ENCODE data around the gene CNTFR.

CNTFR gene

DNA sequence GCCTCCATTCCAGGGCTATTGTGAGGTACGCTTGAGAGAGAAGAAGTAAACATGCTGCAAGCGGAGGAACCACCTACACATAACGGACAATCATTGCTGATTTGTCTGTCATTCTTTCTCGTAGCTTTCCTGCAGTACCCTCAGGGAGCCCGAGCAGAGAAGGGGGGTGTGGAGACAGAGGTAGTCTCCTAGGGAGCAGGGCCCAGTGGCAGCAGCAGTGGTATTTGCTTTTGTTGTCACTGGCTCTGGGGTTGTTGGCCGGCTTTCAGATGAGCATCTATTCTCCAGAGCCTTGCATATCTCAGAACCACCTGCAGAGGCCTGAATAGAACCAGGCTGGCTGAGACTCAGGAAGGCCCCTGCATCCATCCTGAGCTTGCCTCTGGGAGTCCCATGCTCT is 86.6 kb downstream of the CNTFR start:
- WGBS: 84% methylated on average over 6 of the region's 6 CpGs
- Histone ChIP-seq H3K9me3 (ENCODE audit: control insufficient read depth, low read length) (no peaks in the 10 kb centered on the region), H3K4me2 (ENCODE audit: low read length, poor library complexity, severe bottlenecking) (no peak overlapping the region)

DNA sequence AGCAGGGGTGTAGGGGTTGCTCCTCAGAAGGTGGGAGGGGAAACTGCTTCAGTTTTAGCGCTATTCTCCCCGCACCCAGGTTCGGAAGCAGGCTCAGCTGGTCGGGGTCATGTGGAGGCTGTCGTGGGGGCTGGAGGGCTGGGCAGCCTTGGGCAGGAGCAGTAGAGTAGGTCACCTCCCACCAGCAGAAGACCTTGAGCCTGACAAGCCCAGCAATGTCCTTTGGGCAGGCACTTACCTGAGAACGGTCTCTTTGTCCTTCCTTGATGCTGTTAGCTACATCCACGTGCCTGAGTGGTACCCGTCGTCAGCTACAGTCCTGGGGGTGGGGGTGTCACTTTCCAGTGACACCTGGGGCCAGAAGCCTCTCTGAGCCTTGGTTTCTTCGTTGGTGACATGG is 87.1 kb downstream of the CNTFR start:
- Histone ChIP-seq H3K27ac (ENCODE audit: low read length, poor library complexity, severe bottlenecking) (no peak overlapping the region), H3K9me3 (ENCODE audit: control insufficient read depth, low read length) (no peaks in the 10 kb centered on the region), H2BK5ac (ENCODE audit: low read depth, low read length, poor library complexity, severe bottlenecking) (no peak overlapping the region), H4K91ac (ENCODE audit: low read length) (no peak overlapping the region), H3K9ac (ENCODE audit: low read length) (no peak overlapping the region), H2AK5ac (ENCODE audit: low read length, severe bottlenecking) (no peak overlapping the region), H3K36me3 (ENCODE audit: control insufficient read depth in 1 of 2, insufficient read depth in 2 of 2, low read depth in 1 of 2, low read length in 2 of 2) (no peaks in the 10 kb centered on the region), H3K4ac (ENCODE audit: low read depth in 1 of 2, low read length in 2 of 2) (no peak overlapping the region), H3K79me1 (replicated peaks; ENCODE audit: low read length, poor library complexity, severe bottlenecking) (no peaks in the 10 kb centered on the region), H3K27me3 (ENCODE audit: control insufficient read depth in 1 of 2, insufficient read depth in 1 of 2, low read length in 2 of 2) (peaks cover 15 to 81% of the 10 kb centered on the region in 2 experiments), H3K4me3 (ENCODE audit: insufficient read depth in 1 of 2, low read depth in 1 of 2, low read length in 2 of 2) (no peak overlapping the region), H3K4me1 (ENCODE audit: control insufficient read depth, insufficient read depth, low read depth, low read length) (no peaks in the 10 kb centered on the region), H3K23ac (ENCODE audit: low read length in 2 of 2) (no peak overlapping the region), H4K8ac (ENCODE audit: low read length) (no peak overlapping the region), H3K14ac (ENCODE audit: low read length in 2 of 2) (no peak overlapping the region), H2BK120ac (ENCODE audit: low read depth, low read length) (no peak overlapping the region), H3K18ac (ENCODE audit: low read depth in 1 of 2, low read length in 2 of 2) (no peak overlapping the region), H3K4me2 (ENCODE audit: low read length, poor library complexity, severe bottlenecking) (no peak overlapping the region), H2BK12ac (ENCODE audit: low read length in 2 of 2) (no peak overlapping the region), H2BK15ac (ENCODE audit: low read depth, poor library complexity, severe bottlenecking) (no peak overlapping the region), H2AFZ (ENCODE audit: low read depth, low read length) (no peak overlapping the region)
- 70% methylated on average over 10 of the region's 10 CpGs for WGBS
- DNase-seq: no peak

More for the DNA sequence above, 86.6 kb downstream of the CNTFR start:
- no peak overlapping the region for H2AK5ac ChIP-seq (ENCODE audit: low read length, severe bottlenecking)
- no peak overlapping the region for H2BK5ac ChIP-seq (ENCODE audit: low read depth, low read length, poor library complexity, severe bottlenecking)
- no peak overlapping the region for H3K18ac ChIP-seq (ENCODE audit: low read depth in 1 of 2, low read length in 2 of 2)
- no peak overlapping the region for H2BK15ac ChIP-seq (ENCODE audit: low read depth, poor library complexity, severe bottlenecking)
- no peak overlapping the region for H4K8ac ChIP-seq (ENCODE audit: low read length)
- peaks cover 11 to 81% of the 10 kb centered on the region in 2 experiments for H3K27me3 ChIP-seq (ENCODE audit: control insufficient read depth in 1 of 2, insufficient read depth in 1 of 2, low read length in 2 of 2)
- H3K36me3 ChIP-seq (ENCODE audit: control insufficient read depth in 1 of 2, insufficient read depth in 2 of 2, low read depth in 1 of 2, low read length in 2 of 2): no peaks in the 10 kb centered on the region
- no peak overlapping the region for H2AFZ ChIP-seq (ENCODE audit: low read depth, low read length)
- H2BK12ac ChIP-seq (ENCODE audit: low read length in 2 of 2): no peak overlapping the region
- H3K27ac ChIP-seq (ENCODE audit: low read length, poor library complexity, severe bottlenecking): no peak overlapping the region
- no peak overlapping the region for H4K91ac ChIP-seq (ENCODE audit: low read length)
- H3K9ac ChIP-seq (ENCODE audit: low read length): no peak overlapping the region
- H3K4me3 ChIP-seq (ENCODE audit: insufficient read depth in 1 of 2, low read depth in 1 of 2, low read length in 2 of 2): no peak overlapping the region
- no peak overlapping the region for H2BK120ac ChIP-seq (ENCODE audit: low read depth, low read length)
- no peak overlapping the region for H3K23ac ChIP-seq (ENCODE audit: low read length in 2 of 2)
- DNase-seq: no peak
- H3K14ac ChIP-seq (ENCODE audit: low read length in 2 of 2): no peak overlapping the region
- no peaks in the 10 kb centered on the region for H3K4me1 ChIP-seq (ENCODE audit: control insufficient read depth, insufficient read depth, low read depth, low read length)
- no peaks in the 10 kb centered on the region for H3K79me1 ChIP-seq (replicated peaks; ENCODE audit: low read length, poor library complexity, severe bottlenecking)
- no peak overlapping the region for H3K4ac ChIP-seq (ENCODE audit: low read depth in 1 of 2, low read length in 2 of 2)

DNA sequence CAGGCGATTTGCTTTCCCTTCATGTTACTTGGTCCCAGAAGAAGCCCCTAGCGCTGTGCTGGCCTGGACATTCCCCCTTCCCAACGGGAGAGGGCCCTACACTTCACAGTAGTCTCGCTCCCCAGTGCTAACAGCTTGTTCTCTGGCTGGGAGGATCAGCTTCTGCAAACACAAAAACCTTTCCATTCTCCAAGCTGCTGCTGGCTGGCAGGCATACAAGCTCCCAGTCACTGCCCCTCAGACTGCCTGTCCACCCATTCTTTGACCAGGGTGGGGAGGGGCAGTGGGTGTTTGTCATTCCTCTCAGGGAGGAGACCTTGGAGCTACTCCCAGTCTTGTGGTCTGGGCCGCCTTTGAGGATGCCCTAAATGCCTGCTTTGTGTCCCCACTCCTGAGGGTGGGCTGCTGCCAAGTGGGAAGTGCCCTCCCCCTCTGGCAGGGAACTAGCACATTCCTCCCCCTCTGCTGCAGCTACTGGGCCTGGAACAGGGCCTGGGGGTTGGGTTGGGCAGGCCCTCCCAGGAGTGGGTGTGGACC is 87.6 kb downstream of the CNTFR start:
- no peaks in the 10 kb centered on the region for H3K9me3 ChIP-seq (ENCODE audit: control insufficient read depth, low read length)
- H2BK15ac ChIP-seq (ENCODE audit: low read depth, poor library complexity, severe bottlenecking): no peak overlapping the region
- no peak overlapping the region for H2AK5ac ChIP-seq (ENCODE audit: low read length, severe bottlenecking)
- no peak overlapping the region for H3K14ac ChIP-seq (ENCODE audit: low read length in 2 of 2)
- no peaks in the 10 kb centered on the region for H3K79me1 ChIP-seq (replicated peaks; ENCODE audit: low read length, poor library complexity, severe bottlenecking)
- H3K4me2 ChIP-seq (ENCODE audit: low read length, poor library complexity, severe bottlenecking): no peak overlapping the region
- WGBS: 46% methylated on average over 4 of the region's 5 CpGs
- no peak overlapping the region for H3K9ac ChIP-seq (ENCODE audit: low read length)
- H3K4me3 ChIP-seq (ENCODE audit: insufficient read depth in 1 of 2, low read depth in 1 of 2, low read length in 2 of 2): no peak overlapping the region
- H3K4ac ChIP-seq (ENCODE audit: low read depth in 1 of 2, low read length in 2 of 2): no peak overlapping the region
- no peaks in the 10 kb centered on the region for H3K4me1 ChIP-seq (ENCODE audit: control insufficient read depth, insufficient read depth, low read depth, low read length)
- no peak overlapping the region for H2BK5ac ChIP-seq (ENCODE audit: low read depth, low read length, poor library complexity, severe bottlenecking)
- H3K18ac ChIP-seq (ENCODE audit: low read depth in 1 of 2, low read length in 2 of 2): no peak overlapping the region
- no peaks in the 10 kb centered on the region for H3K36me3 ChIP-seq (ENCODE audit: control insufficient read depth in 1 of 2, insufficient read depth in 2 of 2, low read depth in 1 of 2, low read length in 2 of 2)
- no peak overlapping the region for H4K8ac ChIP-seq (ENCODE audit: low read length)
- no peak overlapping the region for H4K91ac ChIP-seq (ENCODE audit: low read length)
- no peak overlapping the region for H3K23ac ChIP-seq (ENCODE audit: low read length in 2 of 2)
- no peak overlapping the region for H2BK120ac ChIP-seq (ENCODE audit: low read depth, low read length)
- no peak for DNase-seq
- no peak overlapping the region for H2AFZ ChIP-seq (ENCODE audit: low read depth, low read length)
- no peak overlapping the region for H3K27ac ChIP-seq (ENCODE audit: low read length, poor library complexity, severe bottlenecking)
- H2BK12ac ChIP-seq (ENCODE audit: low read length in 2 of 2): no peak overlapping the region
- H3K27me3 ChIP-seq (ENCODE audit: control insufficient read depth in 1 of 2, insufficient read depth in 1 of 2, low read length in 2 of 2): peaks cover 18 to 84% of the 10 kb centered on the region in 2 experiments

Measured in mesenchymal stem cell (in vitro differentiated cells and primary cell).